Umbilical cord (tissue), 1 donor: ENCODE measurements around the gene ZNF212. TPM values are rescaled to one million over a fixed set of nuclear protein-coding genes. Genes with fewer than 3 reads are reported as not detected.

Source experiments
- total RNA-seq: library from RNA; depleted of rRNA; stranded (reverse); fragments of >200 nt; gene quantifications from one replicate; pipeline ENCODE4 v1.2.3, GENCODE V29; 2014; ENCODE audit warnings: low replicate concordance; ENCODE audit not compliant: insufficient read depth

ZNF212 gene
- total RNA-seq, 1 donor from 2014 or later: 1.7 TPM

Other genes starting within 250 kb of the ZNF212 start
- 130 TPM for gene PDIA4, start 211.1 kb upstream of the ZNF212 start, total RNA-seq
- gene ZNF786, start 148.9 kb upstream of the ZNF212 start, total RNA-seq: 5.5 TPM
- 5.1 TPM for gene ZNF425, start 113.3 kb upstream of the ZNF212 start, total RNA-seq
- gene ZNF398, start 92.2 kb upstream of the ZNF212 start, total RNA-seq: 13.5 TPM
- 17.3 TPM for gene ZNF282, start 44.1 kb upstream of the ZNF212 start, total RNA-seq
- 15.9 TPM for gene ZNF783, start 22.5 kb downstream of the ZNF212 start, total RNA-seq
- gene ZNF777, start 221.4 kb downstream of the ZNF212 start, total RNA-seq: 4.3 TPM